Right lobe of liver (tissue), 4 donors: ENCODE data around the gene YPEL4.

Experiments used
- POLR2A ChIP-seq: fragments of 450-650 bp; IDR thresholded peaks from one replicate; pipeline ENCODE4 v1.6.1; 2017; ENCODE audit warnings: antibody characterized with exemption, mild to moderate bottlenecking
- TF ChIP-seq, protein P1 (sequence below), 4 donors: fragments of 200-600 bp in 3 of 4; fragments of 450-650 bp in 1 of 4; IDR thresholded peaks; one replicate each; pipeline versions ENCODE4 v1.5.1 to v1.8.0; 2016 to 2022; ENCODE audit warnings: antibody characterized with exemption in 4 of 4, mild to moderate bottlenecking in 2 of 4
- donor health status: DM: no; HTN: no; CAD: no.
- donor health status: DM: no; HTN: no; CAD: no.
- donor health status: DM: no; HTN: yes; CAD: no.

GRCh38 chr11:57622263-57622662, 27.4 kb downstream of the YPEL4 start:
- TF ChIP-seq, protein P1, sequence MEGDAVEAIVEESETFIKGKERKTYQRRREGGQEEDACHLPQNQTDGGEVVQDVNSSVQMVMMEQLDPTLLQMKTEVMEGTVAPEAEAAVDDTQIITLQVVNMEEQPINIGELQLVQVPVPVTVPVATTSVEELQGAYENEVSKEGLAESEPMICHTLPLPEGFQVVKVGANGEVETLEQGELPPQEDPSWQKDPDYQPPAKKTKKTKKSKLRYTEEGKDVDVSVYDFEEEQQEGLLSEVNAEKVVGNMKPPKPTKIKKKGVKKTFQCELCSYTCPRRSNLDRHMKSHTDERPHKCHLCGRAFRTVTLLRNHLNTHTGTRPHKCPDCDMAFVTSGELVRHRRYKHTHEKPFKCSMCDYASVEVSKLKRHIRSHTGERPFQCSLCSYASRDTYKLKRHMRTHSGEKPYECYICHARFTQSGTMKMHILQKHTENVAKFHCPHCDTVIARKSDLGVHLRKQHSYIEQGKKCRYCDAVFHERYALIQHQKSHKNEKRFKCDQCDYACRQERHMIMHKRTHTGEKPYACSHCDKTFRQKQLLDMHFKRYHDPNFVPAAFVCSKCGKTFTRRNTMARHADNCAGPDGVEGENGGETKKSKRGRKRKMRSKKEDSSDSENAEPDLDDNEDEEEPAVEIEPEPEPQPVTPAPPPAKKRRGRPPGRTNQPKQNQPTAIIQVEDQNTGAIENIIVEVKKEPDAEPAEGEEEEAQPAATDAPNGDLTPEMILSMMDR (IDR thresholded peaks at IDR 0.05): no peak
- no peak for TF ChIP-seq POLR2A
